HepG2 (cell line): Measurements from ENCODE around the gene FNDC10. TPM values are rescaled to one million over a fixed set of nuclear protein-coding genes. Genes with fewer than 3 reads are reported as not detected.

Experiments
- ATAC-seq: fragments of 200-7000 bp; cut with Tn5 transposase; 3 replicates; pipeline ENCODE4 v1.9.1; 2020; ENCODE audit warnings: mild to moderate bottlenecking, moderate library complexity
- BruUV-seq: library from RNA; stranded (reverse); fragments of 400-500 nt; replicated peaks from 2 replicates; lab custom pipeline; 2021; lab: Mats Ljungman, UMichigan
- CTCF ChIA-PET: fragments of 300-600 bp; formaldehyde crosslinking; extraction: SDS; loops from one replicate; lab custom pipeline; 2021; ENCODE audit warnings: low total read pairs, inconsistent platforms, low intra/inter-chr PET ratio; lab: Yijun Ruan, JAX
- POLR2A ChIA-PET: fragments of 350-600 bp; sonication (Branson Sonifier 250); formaldehyde crosslinking; loops from one replicate; lab custom pipeline; 2020; ENCODE audit warnings: antibody characterized with exemption, inconsistent platforms; lab: Yijun Ruan, JAX
- DNase-seq: peaks from one replicate; pipeline ENCODE4 v3.0.0-alpha.2; 2015; ENCODE audit warnings: low spot score
- FAIRE-seq: peaks from 3 replicates; lab custom pipeline; 2011; peaks lifted over from hg19 to GRCh38; lab: Jason Lieb, UNC
- H2AFZ ChIP-seq: one replicate; pipeline ENCODE4 v1.6.1; 2011; ENCODE audit warnings: low read length, inconsistent platforms
- H3K27ac ChIP-seq: fragments of 300-600 bp; 3 replicates; pipeline ENCODE4 v1.8.0; 2011; ENCODE audit warnings: mixed run types, mild to moderate bottlenecking, mixed read lengths, low read length, inconsistent platforms; ENCODE audit not compliant: insufficient read depth; ENCODE audit errors: extremely low read length
- H3K27me3 ChIP-seq, 2 experiments: fragments of 200-600 bp in 1 of 2; 2 replicates in 1 of 2; 3 replicates in 1 of 2; pipeline versions ENCODE4 v1.6.0 to v1.8.0; 2011; ENCODE audit warnings: low read length in 2 of 2, mild to moderate bottlenecking in 2 of 2, moderate library complexity in 2 of 2, inconsistent platforms in 1 of 2; ENCODE audit not compliant: insufficient read depth in 2 of 2, control insufficient read depth in 1 of 2
- H3K36me3 ChIP-seq, 2 experiments: fragments of 200-600 bp in 1 of 2; replicated peaks in 1 of 2; 2 replicates in 1 of 2; 3 replicates in 1 of 2; pipeline versions ENCODE4 v1.5.1 to v1.8.0; 2011; ENCODE audit warnings: low read length in 2 of 2, inconsistent platforms in 1 of 2; ENCODE audit not compliant: insufficient read depth in 2 of 2, control insufficient read depth in 1 of 2
- H3K4me1 ChIP-seq: 2 replicates; pipeline ENCODE4 v1.5.1; 2012; ENCODE audit warnings: low read length, inconsistent platforms; ENCODE audit not compliant: insufficient read depth
- H3K4me2 ChIP-seq: 2 replicates; pipeline ENCODE4 v1.6.0; 2011; ENCODE audit warnings: low read depth, low read length, inconsistent platforms
- H3K4me3 ChIP-seq, 3 experiments: fragments of 200-600 bp in 1 of 3; sonication (generic), shearing (Covaris generic) in 1 of 3; replicated peaks in 1 of 3; 2 replicates each; pipeline ENCODE4 v1.5.1; 2011 to 2016; ENCODE audit warnings: low read length in 3 of 3, inconsistent platforms in 2 of 3, low read depth in 2 of 3, mild to moderate bottlenecking in 2 of 3, control low read depth in 1 of 3, mixed read lengths in 1 of 3; ENCODE audit not compliant: insufficient read depth in 1 of 3
- H3K79me2 ChIP-seq: one replicate; pipeline ENCODE4 v1.6.1; 2011; ENCODE audit warnings: low read length, inconsistent platforms; ENCODE audit not compliant: insufficient read depth
- H3K9ac ChIP-seq: 2 replicates; pipeline ENCODE4 v1.6.0; 2011; ENCODE audit warnings: mild to moderate bottlenecking, low read depth, low read length, inconsistent platforms; ENCODE audit not compliant: insufficient read depth
- H3K9me3 ChIP-seq: 2 replicates; pipeline ENCODE4 v1.5.1; 2012; ENCODE audit warnings: mild to moderate bottlenecking, low read length
- H4K20me1 ChIP-seq: 2 replicates; pipeline ENCODE4 v1.6.0; 2011; ENCODE audit warnings: inconsistent platforms, mild to moderate bottlenecking, low read length, moderate library complexity; ENCODE audit not compliant: insufficient read depth
- MATR3 ChIP-seq: sonication (generic); formaldehyde crosslinking; IDR thresholded peaks from 2 replicates; pipeline ENCODE4 v1.4.0; 2020; ENCODE audit warnings: missing genetic modification reagents
- PCBP2 ChIP-seq: fragments of 200-400 bp; formaldehyde crosslinking; optimal IDR thresholded peaks from 2 replicates; pipeline ENCODE3; 2018; ENCODE audit warnings: low read length, low read depth; ENCODE audit not compliant: poor library complexity, severe bottlenecking
- RORA ChIP-seq: sonication (generic); formaldehyde crosslinking; IDR thresholded peaks from 2 replicates; pipeline ENCODE4 v1.5.0; 2020; ENCODE audit warnings: mild to moderate bottlenecking, missing genetic modification reagents, moderate library complexity
- TEAD2 ChIP-seq: sonication (generic); formaldehyde crosslinking; IDR thresholded peaks from 2 replicates; pipeline ENCODE4 v1.9.0; 2021; ENCODE audit warnings: missing genetic modification reagents
- ZNF674 ChIP-seq: sonication (generic); formaldehyde crosslinking; IDR thresholded peaks from 2 replicates; pipeline ENCODE4 v1.5.0; 2020; ENCODE audit warnings: low read depth, mild to moderate bottlenecking, missing genetic modification reagents
- ZNF878 ChIP-seq: sonication (generic); formaldehyde crosslinking; IDR thresholded peaks from 2 replicates; pipeline ENCODE4 v1.8.1; 2023; ENCODE audit warnings: mild to moderate bottlenecking, missing genetic modification reagents, moderate library complexity
- WGBS: methylation state at CpG from one replicate; pipeline ENCODE4 v1.1.6; 2017; ENCODE audit warnings: low lambda C conversion rate; 5-methylcytosine and 5-hydroxymethylcytosine counted together
- in situ Hi-C: cut with HindIII; loops from 2 replicates; pipeline ENCODE4 v1.10.0; 2017; ENCODE audit warnings: low pct_unique_long_range_greater_than_20kb; ENCODE audit not compliant: extremely low pct_ligation_motif_present
- intact Hi-C: fragments of 100-400 bp; cut with micrococcal nuclease; formaldehyde crosslinking; loops from one replicate; pipeline ENCODE4 v1.10.0; 2022; ENCODE audit not compliant: unreplicated experiment
- polyA plus RNA-seq, 8 experiments: library from polyadenylated mRNA; depleted of rRNA in 3 of 8; stranded (reverse) in 7 of 8; unstranded in 1 of 8; fragments of >200 nt; fragmentation: Illumina TruSeq in 4 of 8; extraction: Trizol in 4 of 8; gene quantifications; 2 replicates each; pipeline versions ENCODE4 v1.2.1 to v1.2.3, GENCODE V29; 2011 to 2016; ENCODE audit warnings: low read depth in 4 of 8, missing spikeins in 1 of 8, mixed read lengths in 1 of 8; ENCODE audit not compliant: insufficient read depth in 1 of 8
- total RNA-seq, 5 experiments: library from RNA; depleted of rRNA; stranded (reverse); fragments of >200 nt; fragmentation: Illumina TruSeq; extraction: Trizol; gene quantifications; 2 replicates each; pipeline ENCODE4 v1.2.3, GENCODE V29; 2016; ENCODE audit warnings: low read depth in 1 of 5
- TF ChIP-seq, protein P1 (sequence below): sonication (generic); formaldehyde crosslinking; IDR thresholded peaks from 2 replicates; pipeline ENCODE4 v1.8.0; 2022; ENCODE audit warnings: low read depth, missing genetic modification reagents
- TF ChIP-seq, protein P2 (sequence below): sonication (generic); formaldehyde crosslinking; IDR thresholded peaks from 2 replicates; pipeline ENCODE4 v1.5.0; 2020; ENCODE audit warnings: mild to moderate bottlenecking, missing genetic modification reagents

The FNDC10 gene
- total and polyA plus RNA-seq, 2 of the 13 experiments (the other 11 are each of a cell fraction or from before 2014, with no cell fraction given), result 2.2 to 2.5 TPM

DNA sequence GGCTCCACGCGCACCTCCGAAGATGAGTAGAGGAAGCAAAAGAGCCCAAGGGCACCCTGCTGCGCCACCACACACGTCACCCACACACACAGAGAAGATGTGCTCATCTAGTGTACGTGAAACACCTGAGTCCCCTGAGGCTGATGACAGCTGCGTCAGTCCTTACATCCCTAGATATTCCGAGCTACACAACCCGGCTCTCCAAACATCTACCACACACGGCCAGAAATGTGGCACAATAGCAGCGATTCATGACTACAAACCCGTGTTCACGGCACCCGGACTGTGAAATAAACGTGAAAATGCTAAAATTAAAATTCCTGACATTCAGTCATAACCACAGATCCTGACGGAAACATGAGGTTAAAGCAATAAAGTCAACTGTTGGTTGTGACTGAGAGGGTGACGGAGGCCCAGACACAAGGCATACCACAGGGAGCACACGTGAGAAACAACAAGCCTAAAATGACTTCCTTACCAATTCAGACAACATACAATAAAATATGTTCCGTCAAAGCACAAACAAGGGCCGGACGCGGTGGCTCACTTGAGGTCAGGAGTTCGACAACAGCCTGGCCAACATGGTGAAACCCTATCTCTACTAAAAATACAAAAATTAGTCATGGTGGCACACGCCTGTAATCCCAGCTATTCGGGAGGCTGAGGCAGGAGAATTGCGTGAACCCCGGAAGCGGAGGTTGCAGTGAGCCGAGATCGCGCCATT is 32.6 kb downstream of the FNDC10 start:
- FAIRE-seq (no peak), DNase-seq (no peak), ATAC-seq (no peak)
- in situ Hi-C loops, result no loop called here
- Histone ChIP-seq H3K4me3 (no peak overlapping the region), H3K9ac (no peak overlapping the region), H3K4me2 (no peak overlapping the region), H3K9me3 (no peaks in the 10 kb centered on the region), H2AFZ (no peak overlapping the region), H3K36me3 (peaks cover 19 to 51% of the 10 kb centered on the region in 2 experiments), H3K27me3 (no peaks in the 10 kb centered on the region), H4K20me1 (peaks cover 29% of the 10 kb centered on the region), H3K4me1 (peaks cover 10% of the 10 kb centered on the region; the same call in 1 of the 2 replicates), H3K27ac (no peak overlapping the region), H3K79me2 (peaks cover 70% of the 10 kb centered on the region)
- POLR2A ChIA-PET, result no interaction called here
- TF ChIP-seq MATR3 (CRISPR knock-in tag) (no peak), ZNF878 (CRISPR knock-in tag) (no peak), RORA (no peak), PCBP2 (no peak), TEAD2 (CRISPR knock-in tag) (no peak), ZNF674 (CRISPR knock-in tag) (no peak)
- TF ChIP-seq, protein P1, sequence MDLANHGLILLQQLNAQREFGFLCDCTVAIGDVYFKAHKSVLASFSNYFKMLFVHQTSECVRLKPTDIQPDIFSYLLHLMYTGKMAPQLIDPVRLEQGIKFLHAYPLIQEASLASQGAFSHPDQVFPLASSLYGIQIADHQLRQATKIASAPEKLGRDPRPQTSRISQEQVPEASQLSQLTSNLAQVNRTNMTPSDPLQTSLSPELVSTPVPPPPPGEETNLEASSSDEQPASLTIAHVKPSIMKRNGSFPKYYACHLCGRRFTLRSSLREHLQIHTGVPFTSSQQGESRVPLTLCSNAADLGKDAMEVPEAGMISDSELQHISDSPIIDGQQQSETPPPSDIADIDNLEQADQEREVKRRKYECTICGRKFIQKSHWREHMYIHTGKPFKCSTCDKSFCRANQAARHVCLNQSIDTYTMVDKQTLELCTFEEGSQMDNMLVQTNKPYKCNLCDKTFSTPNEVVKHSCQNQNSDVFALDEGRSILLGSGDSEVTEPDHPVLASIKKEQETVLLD, result no peak
- TF ChIP-seq, protein P2, sequence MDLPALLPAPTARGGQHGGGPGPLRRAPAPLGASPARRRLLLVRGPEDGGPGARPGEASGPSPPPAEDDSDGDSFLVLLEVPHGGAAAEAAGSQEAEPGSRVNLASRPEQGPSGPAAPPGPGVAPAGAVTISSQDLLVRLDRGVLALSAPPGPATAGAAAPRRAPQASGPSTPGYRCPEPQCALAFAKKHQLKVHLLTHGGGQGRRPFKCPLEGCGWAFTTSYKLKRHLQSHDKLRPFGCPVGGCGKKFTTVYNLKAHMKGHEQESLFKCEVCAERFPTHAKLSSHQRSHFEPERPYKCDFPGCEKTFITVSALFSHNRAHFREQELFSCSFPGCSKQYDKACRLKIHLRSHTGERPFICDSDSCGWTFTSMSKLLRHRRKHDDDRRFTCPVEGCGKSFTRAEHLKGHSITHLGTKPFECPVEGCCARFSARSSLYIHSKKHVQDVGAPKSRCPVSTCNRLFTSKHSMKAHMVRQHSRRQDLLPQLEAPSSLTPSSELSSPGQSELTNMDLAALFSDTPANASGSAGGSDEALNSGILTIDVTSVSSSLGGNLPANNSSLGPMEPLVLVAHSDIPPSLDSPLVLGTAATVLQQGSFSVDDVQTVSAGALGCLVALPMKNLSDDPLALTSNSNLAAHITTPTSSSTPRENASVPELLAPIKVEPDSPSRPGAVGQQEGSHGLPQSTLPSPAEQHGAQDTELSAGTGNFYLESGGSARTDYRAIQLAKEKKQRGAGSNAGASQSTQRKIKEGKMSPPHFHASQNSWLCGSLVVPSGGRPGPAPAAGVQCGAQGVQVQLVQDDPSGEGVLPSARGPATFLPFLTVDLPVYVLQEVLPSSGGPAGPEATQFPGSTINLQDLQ (CRISPR knock-in tag), result no peak
- intact Hi-C loops, result no loop called here
- WGBS, result 91% methylated on average over 31 of the region's 31 CpGs
- BruUV-seq, result no TSS peak
- CTCF ChIA-PET, result no interaction called here
